ENCODE data around the gene FOXF1.

The FOXF1 gene

GRCh38 chr16:86555704-86556075 lies 45.4 kb downstream of the FOXF1 start:
- no peak for FAIRE-seq
- no peak for DNase-seq (ENCODE audit: insufficient read length)
- TF ChIP-seq POLR2A (IDR thresholded peaks at IDR 0.05; ENCODE audit: low read depth, low read length), result no peak
- no peak for TF ChIP-seq POLR2AphosphoS5 (IDR thresholded peaks at IDR 0.05; ENCODE audit: low read depth, low read length)
- no peak for TF ChIP-seq TAF1 (IDR thresholded peaks at IDR 0.05; ENCODE audit: borderline replicate concordance, low read depth, low read length)

DNA sequence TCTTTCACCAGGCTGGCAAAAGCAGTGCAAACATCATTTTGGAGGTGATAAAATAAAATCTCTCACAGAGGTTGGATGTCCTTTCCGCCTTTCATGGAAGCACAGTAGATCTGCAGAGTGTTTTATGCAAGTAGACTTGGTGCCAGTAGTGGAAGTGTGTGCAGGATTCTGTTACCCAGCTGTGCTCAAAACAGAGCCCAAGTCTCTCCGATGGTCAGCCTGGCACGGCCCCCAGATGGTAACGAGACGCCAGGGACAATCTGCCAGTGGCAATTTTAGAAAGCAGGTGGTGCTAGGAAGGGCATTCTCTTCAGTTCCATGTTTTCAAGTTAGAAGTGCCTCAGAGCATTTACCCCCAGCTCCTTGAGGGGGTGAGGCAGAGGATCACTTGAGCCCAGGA lies 46.2 kb downstream of the FOXF1 start:
- TF ChIP-seq TAF1 (IDR thresholded peaks at IDR 0.05; ENCODE audit: borderline replicate concordance, low read depth, low read length) (no peak), POLR2A (IDR thresholded peaks at IDR 0.05; ENCODE audit: low read depth, low read length) (no peak), POLR2AphosphoS5 (IDR thresholded peaks at IDR 0.05; ENCODE audit: low read depth, low read length) (no peak)
- FAIRE-seq, result no peak
- DNase-seq (ENCODE audit: insufficient read length), result no peak

GRCh38 chr16:86557587-86557986 lies 47.3 kb downstream of the FOXF1 start:
- FAIRE-seq (no peak), DNase-seq (ENCODE audit: insufficient read length) (no peak)
- TF ChIP-seq POLR2AphosphoS5 (IDR thresholded peaks at IDR 0.05; ENCODE audit: low read depth, low read length) (no peak), POLR2A (IDR thresholded peaks at IDR 0.05; ENCODE audit: low read depth, low read length) (no peak), TAF1 (IDR thresholded peaks at IDR 0.05; ENCODE audit: borderline replicate concordance, low read depth, low read length) (no peak)

- no peak for TF ChIP-seq TAF1 (IDR thresholded peaks at IDR 0.05; ENCODE audit: borderline replicate concordance, low read depth, low read length)
- no peak for TF ChIP-seq POLR2AphosphoS5 (IDR thresholded peaks at IDR 0.05; ENCODE audit: low read depth, low read length)
- TF ChIP-seq POLR2A (IDR thresholded peaks at IDR 0.05; ENCODE audit: low read depth, low read length), result no peak
- FAIRE-seq, result no peak
- no peak for DNase-seq (ENCODE audit: insufficient read length)
Observed at GRCh38 chr16:86558355-86559193, 48.2 kb downstream of the FOXF1 start.

DNA sequence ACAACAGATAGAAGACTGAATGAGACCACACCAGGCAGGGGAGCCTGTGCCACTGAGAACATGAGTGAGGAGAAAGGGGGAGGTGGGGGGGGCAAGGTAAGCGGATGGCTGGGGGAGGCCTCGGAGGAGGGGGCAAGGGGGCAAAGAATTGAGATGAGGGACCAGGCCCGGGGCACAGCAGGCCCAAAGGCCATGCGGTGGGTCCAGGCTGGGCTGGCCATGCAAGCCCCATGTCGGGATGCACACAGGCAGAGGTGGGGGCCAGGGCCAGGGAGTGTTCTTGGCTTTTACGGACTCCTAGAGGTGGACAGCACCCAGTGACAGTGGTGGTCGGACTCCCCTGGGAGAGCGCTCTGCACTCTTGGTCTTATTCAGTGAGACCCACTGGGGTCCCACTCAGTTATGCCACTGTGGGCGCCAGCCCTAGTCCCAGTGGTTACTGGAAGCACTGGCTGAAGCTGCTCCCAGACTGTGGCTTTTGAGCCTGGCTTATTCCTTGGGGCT lies 49.5 kb downstream of the FOXF1 start:
- FAIRE-seq (no peak), DNase-seq (ENCODE audit: insufficient read length) (no peak)
- TF ChIP-seq POLR2AphosphoS5 (IDR thresholded peaks at IDR 0.05; ENCODE audit: low read depth, low read length) (no peak), POLR2A (IDR thresholded peaks at IDR 0.05; ENCODE audit: low read depth, low read length) (no peak), TAF1 (IDR thresholded peaks at IDR 0.05; ENCODE audit: borderline replicate concordance, low read depth, low read length) (no peak)

DNA sequence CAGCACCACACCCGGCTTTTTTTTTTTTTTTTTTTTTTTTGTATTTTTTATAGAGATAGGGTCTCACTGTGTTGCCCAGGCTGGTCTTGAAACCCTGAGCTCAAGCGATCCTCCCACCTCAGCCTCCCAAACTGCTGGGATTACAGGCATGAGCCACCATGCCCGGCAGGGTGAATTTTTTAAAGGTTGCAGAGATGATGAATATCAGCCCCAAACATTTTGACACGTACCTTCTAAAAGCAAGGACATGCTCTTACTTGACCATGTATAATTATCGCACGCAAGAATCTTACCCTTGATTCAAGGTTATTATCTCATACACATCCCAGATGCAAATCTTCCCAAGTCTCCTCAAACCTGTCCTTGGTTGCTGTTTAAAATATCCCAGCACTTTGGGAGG lies 52.0 kb downstream of the FOXF1 start:
- DNase-seq (ENCODE audit: insufficient read length) (no peak), FAIRE-seq (no peak)
- no peak for TF ChIP-seq TAF1 (IDR thresholded peaks at IDR 0.05; ENCODE audit: borderline replicate concordance, low read depth, low read length)
- TF ChIP-seq POLR2AphosphoS5 (IDR thresholded peaks at IDR 0.05; ENCODE audit: low read depth, low read length), result no peak
- no peak for TF ChIP-seq POLR2A (IDR thresholded peaks at IDR 0.05; ENCODE audit: low read depth, low read length)

- no peak for TF ChIP-seq TAF1 (IDR thresholded peaks at IDR 0.05; ENCODE audit: borderline replicate concordance, low read depth, low read length)
- DNase-seq (ENCODE audit: insufficient read length) (peak; percentile 78), FAIRE-seq (peak; percentile 60)
Observed at GRCh38 chr16:86563469-86564345, 53.4 kb downstream of the FOXF1 start.

Measured in GM12892 (cell line).